Measurements from ENCODE around the gene PKD2. TPM values are rescaled to one million over a fixed set of nuclear protein-coding genes. Genes with fewer than 3 reads are reported as not detected.
"Not testable (repeated sequence)": the region's sequence is repeated elsewhere in the genome, so short reads cannot be mapped to it uniquely, and the experiment has no call there.

Gene PKD2
- total RNA-seq, 1 donor from 2014 or later = 47.5 TPM

DNA sequence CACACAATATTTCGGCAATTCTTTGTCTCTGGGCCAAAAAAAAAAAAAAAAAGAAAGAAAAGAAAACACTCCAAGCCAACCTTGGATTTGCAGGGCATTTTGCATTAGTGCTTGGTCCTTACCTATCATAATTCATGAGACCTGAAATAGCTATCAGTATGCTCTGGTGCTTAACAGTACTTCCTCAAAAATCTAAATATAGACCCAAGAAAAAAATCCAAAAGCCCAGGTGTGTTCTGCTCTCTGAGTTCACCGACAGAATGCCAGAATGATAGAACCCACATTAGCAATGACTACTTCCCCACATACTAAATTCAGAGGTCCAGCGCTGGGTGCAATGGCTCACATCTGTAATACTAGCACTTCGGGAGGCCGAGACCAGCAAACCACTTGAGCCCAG is 108.2 kb downstream of the PKD2 start:
- no peak overlapping the region for H3K27ac Mint-ChIP-seq
- TF ChIP-seq, protein P1, sequence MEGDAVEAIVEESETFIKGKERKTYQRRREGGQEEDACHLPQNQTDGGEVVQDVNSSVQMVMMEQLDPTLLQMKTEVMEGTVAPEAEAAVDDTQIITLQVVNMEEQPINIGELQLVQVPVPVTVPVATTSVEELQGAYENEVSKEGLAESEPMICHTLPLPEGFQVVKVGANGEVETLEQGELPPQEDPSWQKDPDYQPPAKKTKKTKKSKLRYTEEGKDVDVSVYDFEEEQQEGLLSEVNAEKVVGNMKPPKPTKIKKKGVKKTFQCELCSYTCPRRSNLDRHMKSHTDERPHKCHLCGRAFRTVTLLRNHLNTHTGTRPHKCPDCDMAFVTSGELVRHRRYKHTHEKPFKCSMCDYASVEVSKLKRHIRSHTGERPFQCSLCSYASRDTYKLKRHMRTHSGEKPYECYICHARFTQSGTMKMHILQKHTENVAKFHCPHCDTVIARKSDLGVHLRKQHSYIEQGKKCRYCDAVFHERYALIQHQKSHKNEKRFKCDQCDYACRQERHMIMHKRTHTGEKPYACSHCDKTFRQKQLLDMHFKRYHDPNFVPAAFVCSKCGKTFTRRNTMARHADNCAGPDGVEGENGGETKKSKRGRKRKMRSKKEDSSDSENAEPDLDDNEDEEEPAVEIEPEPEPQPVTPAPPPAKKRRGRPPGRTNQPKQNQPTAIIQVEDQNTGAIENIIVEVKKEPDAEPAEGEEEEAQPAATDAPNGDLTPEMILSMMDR (conservative IDR thresholded peaks at IDR 0.05) = no peak
- H3K27me3 Mint-ChIP-seq = no peaks in the 10 kb centered on the region
- H3K4me1 Mint-ChIP-seq (ENCODE audit: unreplicated experiment) = no peaks in the 10 kb centered on the region
- H3K9me3 Mint-ChIP-seq = peaks cover 17% of the 10 kb centered on the region
- no peak for DNase-seq (ENCODE audit: extremely low spot score, unreplicated experiment)
- H3K36me3 Mint-ChIP-seq = peaks cover 8% of the 10 kb centered on the region
- H3K4me3 Mint-ChIP-seq = no peak overlapping the region

- no peaks in the 10 kb centered on the region for H3K4me1 Mint-ChIP-seq (ENCODE audit: unreplicated experiment)
- H3K4me3 Mint-ChIP-seq = no peak overlapping the region
- peaks cover 11% of the 10 kb centered on the region for H3K36me3 Mint-ChIP-seq
- TF ChIP-seq, protein P1 (conservative IDR thresholded peaks at IDR 0.05) = no peak
- no peak for DNase-seq (ENCODE audit: extremely low spot score, unreplicated experiment)
- no peaks in the 10 kb centered on the region for H3K27me3 Mint-ChIP-seq
- peaks cover 18% of the 10 kb centered on the region for H3K9me3 Mint-ChIP-seq
- no peak overlapping the region for H3K27ac Mint-ChIP-seq
Measured at GRCh38 chr4:88119943-88120342, 112.5 kb downstream of the PKD2 start.

- DNase-seq (ENCODE audit: extremely low spot score, unreplicated experiment); H3K4me1 Mint-ChIP-seq (ENCODE audit: unreplicated experiment): not testable (repeated sequence)
- H3K36me3 Mint-ChIP-seq = peaks cover 11% of the 10 kb centered on the region
Measured at GRCh38 chr4:88122260-88122659, 114.8 kb downstream of the PKD2 start.

More at GRCh38 chr4:88122260-88122659, 114.8 kb downstream of the PKD2 start:
- not testable (repeated sequence) for H3K27me3 Mint-ChIP-seq, H3K4me3 Mint-ChIP-seq, H3K27ac Mint-ChIP-seq
- H3K9me3 Mint-ChIP-seq = peaks cover 22% of the 10 kb centered on the region

Other genes starting within 250 kb of the PKD2 start
- gene IBSP, start 208.1 kb upstream of the PKD2 start, total RNA-seq (ENCODE audit: low replicate concordance) = not detected in 2 replicates
- gene MEPE, start 174.7 kb upstream of the PKD2 start, total RNA-seq (ENCODE audit: low replicate concordance) = not detected in 2 replicates
- 375 and 445 TPM in 2 replicates for gene SPP1, start 31.9 kb upstream of the PKD2 start, total RNA-seq (ENCODE audit: low replicate concordance)
- 21.5 and 77.7 TPM in 2 replicates for gene ABCG2, start 151.0 kb downstream of the PKD2 start, total RNA-seq (ENCODE audit: low replicate concordance)